ENCODE results near the gene GRIN3A. TPM values are rescaled to one million over a fixed set of nuclear protein-coding genes. Genes with fewer than 3 reads are reported as not detected.
"Not testable (repeated sequence)": the region's sequence is repeated elsewhere in the genome, so short reads cannot be mapped to it uniquely, and the experiment has no call there.

The GRIN3A gene
- total RNA-seq, 1 donor from 2014 or later = 0.08 TPM

DNA sequence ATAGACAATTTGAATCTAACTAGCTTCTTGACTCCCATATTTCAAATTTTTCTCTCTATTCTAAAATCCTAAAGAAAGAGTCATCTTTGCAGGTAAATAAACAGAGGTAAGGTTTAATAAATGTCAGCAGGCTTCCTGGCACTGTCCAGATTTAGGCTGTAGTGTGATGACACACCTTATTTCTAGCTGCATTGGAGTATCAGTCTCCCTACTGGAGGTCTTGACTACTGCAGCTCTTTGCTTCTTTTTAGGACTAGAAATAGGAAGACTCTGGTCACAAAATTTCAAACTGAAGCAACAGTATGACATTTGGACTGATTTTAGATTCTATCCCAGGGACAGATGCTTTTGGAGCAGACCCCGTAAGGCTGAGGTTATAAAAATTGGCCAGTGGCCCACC is 103.0 kb downstream of the GRIN3A start:
- ATAC-seq (no peak), DNase-seq (ENCODE audit: low spot score) (no peak)

DNA sequence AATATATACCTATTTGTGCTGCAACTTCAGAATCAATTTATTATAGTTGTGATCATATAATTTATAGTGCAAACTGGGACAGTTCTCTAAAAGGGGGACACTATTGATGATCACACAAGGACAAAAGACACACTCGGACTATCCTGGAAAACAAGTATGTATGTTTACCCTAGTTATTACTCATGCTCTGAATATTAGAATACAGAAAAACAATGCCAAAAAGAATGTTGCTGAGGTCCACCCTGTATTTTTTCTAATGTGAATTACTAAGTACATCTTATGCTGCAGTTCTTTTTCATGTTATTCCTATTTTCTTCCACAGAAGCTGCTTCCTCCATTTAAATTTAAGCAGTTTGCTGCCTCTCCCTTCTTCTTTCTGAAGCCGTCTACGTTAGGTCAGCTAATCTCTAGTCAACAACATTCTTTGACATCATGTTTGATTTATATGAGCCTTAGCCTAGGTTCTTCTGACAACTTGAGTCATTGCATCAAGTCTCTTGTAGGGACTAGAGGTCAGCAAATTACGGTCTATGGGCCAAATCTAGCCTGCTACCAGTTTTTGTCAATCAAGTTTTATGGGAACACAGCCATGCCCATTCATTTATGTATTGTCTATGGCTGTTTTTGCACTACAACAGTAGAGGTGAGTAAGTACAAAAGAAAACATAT is 103.6 kb downstream of the GRIN3A start:
- DNase-seq (ENCODE audit: low spot score) = no peak

DNA sequence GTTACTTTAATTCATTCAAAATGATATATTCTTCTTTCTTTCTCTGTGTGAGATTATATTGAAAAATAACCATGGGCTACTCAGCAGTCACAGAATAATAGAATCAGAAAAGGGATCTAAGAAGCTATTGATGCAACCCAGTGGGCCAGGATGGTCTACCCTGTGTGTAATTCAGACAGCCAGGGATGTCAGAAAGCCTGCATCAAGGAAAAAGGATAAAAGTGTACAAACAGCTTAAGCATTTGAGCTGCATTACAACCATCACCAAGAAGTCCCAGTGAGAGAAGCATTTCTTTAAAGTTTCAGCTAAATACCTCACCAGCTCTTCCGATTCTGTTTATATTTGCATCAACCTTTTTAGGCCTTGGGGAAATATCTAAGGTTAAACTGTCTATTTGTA is 105.8 kb downstream of the GRIN3A start:
- no peak for ATAC-seq
- DNase-seq (ENCODE audit: low spot score) = no peak

More for the DNA sequence above, 103.6 kb downstream of the GRIN3A start:
- ATAC-seq = no peak

DNA sequence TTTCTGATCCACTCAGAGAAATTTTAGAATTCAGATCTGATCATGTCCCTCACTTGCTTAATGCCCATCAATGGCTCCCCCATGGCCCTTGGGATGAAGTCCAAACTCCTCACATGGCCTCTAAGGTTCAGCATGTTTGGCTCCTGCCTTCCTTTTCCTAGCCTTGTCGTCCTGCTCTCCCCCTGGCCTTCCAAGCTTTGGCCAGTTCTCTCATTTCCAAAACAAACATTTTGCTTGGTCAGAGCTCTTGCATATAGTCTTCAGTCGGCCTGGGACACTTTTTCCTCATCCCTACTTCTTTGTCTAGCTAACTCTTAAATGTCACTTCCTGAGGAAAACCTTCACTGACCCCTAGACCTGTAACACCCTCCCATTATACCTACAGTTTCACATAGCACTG is 106.6 kb downstream of the GRIN3A start:
- peak; percentile 80 for ATAC-seq

DNA sequence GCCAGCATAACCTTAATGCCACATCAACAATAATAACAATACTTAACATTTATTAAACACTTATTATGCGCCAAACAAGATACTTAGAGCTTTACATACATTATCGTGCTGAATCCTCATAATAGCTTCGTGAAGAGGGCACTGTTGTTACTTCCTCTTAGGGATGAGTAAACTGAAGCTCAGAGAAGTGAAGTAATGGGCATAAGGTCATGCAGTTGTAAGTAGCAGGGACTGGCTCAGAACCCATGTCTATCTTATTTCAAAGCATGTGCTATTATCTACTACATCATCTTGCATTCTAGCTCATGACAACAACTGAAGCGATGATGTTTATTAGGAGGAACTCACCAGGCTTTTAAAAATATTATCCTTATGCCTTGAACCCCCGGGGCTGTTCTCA is 108.8 kb downstream of the GRIN3A start:
- DNase-seq (ENCODE audit: low spot score) = no peak
- no peak for ATAC-seq

More for the DNA sequence above, 106.6 kb downstream of the GRIN3A start:
- no peak for DNase-seq (ENCODE audit: low spot score)

DNA sequence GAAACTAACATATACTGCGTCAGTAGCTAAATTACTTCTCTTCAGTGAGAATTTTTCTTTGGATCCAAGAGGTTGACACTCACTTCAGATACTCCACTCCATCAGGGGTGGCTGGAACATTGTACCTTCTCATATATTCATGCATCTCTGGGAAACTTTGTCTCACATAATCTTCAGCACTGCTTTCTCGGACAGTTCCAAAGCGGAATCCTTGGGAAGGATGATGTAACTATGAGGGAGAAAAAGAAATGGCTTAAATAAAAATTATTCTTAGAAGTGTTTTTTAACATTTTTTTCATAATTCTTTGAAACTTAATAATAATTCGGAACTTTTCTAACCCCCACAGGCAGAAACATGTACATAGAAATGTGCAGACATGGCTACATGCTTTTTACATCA is 110.3 kb downstream of the GRIN3A start:
- ATAC-seq = no peak
- DNase-seq (ENCODE audit: low spot score) = no peak

DNA sequence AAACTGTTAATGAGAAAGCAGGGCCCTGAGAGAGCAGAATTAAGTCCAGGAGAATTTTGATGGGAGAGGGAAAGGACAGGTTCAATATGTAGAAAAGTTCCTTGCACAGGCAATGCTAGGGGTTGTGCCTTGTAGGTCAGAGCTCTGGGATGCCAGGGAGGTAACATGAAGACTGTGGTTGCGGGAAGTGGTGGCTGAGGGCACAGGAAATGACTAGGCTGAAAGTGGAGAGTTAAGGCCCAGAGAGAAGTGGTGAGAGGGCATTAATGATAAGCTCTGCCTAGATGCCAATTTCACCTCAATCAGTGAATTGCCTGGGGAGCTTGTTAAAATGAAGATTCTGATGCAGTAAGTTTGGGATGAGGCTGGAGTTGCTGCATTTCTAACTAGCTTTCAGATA is 112.2 kb downstream of the GRIN3A start:
- ATAC-seq (no peak), DNase-seq (ENCODE audit: low spot score) (no peak)

DNA sequence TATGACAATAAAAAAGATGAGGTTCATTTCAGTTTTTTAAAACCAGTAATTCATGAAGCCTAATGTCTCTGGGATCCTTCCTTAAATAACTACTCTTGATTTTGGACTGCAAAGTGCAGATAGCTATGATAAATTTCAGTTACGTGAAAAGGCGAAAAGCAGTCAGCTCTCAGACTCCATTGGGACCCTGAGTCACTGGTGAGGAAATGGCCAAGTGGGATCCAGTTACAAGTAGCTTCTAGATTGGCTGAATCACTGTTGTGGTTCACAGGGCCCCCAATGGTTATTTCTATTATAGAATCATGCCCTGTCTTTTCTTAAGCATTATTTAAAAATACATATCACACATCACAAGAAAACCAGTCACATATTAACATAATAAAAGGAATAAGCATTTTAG is 112.6 kb downstream of the GRIN3A start:
- ATAC-seq = no peak
- DNase-seq (ENCODE audit: low spot score) = no peak

DNA sequence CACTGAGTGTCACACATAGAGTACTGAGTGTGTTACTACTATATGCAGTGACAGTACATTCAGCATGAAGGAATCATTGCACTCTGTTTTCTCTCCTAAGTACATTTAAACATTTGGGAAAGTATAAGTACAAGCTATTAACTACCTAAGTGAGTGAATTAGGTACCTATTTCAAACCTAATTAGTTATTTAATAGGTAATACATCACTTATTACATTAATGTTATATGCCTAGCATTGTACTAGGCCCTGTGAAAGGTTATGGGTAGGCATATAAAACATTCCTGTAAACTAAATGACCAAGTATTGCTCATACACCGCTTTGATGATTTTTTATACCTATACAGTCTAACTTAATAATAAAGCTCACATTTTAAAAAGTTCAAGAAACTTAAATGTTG is 118.0 kb downstream of the GRIN3A start:
- DNase-seq (ENCODE audit: low spot score) = no peak
- ATAC-seq = no peak

DNA sequence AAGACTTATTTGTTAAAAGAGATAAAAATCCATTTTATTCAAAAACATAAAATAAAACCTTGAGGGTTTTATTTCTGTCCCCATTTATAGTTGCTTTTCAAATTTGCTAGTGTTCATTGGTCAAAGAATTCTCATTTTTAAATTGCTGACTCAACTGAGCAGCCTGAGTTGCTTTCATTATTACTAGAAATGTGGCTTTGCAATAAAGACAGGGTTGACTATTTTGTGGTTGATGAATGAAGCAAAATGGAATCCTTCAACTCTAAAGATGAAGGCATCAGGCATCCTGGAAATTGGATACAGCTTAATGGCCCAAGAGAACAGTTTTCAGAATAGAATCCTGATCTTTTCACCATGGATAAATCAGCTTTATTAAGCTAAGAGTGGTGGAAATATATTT is 119.7 kb downstream of the GRIN3A start:
- DNase-seq (ENCODE audit: low spot score) (no peak), ATAC-seq (no peak)

DNA sequence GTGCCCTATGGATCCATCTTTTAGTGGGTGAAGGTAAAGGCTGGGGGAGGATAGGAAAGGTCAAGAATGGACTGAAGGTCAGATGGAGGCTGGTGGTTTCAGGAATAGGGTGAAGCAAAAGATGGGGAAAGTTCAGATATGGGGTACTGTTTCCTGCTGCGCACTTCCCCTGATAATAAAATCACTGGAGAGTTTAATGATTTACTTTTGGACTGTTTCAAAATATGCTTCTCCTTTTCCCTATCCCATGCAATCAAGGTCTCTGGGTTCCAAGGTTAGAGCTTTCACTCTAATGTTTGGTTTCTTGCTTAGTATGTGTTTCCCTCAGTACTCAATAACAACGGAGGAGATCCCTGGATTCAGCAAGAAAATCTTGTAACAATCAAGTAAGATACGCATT is 132.9 kb downstream of the GRIN3A start:
- ATAC-seq (peak; percentile 80), DNase-seq (ENCODE audit: low spot score) (no peak)

DNA sequence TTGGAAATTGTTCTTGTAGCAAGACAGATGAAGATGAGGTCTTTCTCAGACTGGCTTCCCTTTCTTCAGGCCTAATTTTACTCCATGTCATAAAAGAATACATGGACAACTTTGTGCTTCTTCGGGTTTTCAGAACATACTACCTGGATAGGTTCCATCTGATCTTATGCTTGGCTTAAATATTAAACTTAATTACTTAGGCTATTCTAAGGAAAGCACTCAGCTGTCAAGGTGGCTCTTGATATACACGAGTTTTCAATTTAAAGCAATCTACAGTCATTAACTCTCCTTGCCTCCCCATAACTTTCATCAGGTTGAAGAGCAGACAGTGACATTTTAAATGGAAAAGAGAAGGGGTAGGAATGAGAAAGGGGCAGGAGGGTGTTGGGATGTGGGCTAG is 134.2 kb downstream of the GRIN3A start:
- no peak for ATAC-seq

DNA sequence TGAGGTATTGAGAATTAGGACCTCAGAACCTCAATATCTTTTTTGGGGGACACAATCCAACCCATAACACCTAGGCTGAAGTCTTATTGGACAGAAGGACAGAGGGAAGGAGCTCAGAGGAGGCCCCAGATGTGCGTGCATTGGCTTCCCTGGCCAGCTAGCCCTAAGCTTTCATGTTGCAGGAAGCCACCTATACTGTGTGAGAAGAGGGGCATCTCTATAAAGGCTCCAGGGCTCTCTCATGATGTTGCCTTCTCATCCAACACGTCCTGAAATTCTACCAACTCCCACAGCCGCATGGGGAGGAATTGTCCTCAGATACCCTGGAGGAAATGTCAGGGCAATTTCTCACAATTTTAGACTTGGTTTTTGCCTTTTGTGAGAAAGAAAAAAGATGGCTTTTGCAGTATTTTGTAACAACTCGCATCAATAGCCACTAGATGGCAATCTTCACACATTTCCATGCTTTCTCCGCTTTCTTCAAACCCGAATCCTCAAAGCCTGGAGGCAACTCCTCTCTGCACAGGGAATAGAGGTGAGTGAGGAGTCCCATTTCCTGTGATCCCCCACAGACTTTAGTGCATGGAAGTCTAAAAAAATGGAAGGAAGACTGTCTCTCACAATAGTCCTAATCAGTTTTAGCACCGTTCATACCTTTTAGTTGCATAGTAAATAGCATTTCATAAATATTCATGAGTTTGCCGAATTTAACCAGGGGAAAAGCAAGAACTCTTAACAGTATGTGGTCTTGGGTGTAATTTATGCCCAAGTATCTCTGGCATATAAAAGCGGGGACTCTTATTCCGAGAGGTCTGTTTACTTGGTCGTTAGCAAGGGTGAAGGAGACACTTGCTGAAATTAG is 136.3 kb downstream of the GRIN3A start:
- DNase-seq (ENCODE audit: low spot score) (no peak), ATAC-seq (peak; percentile 83)

More for the DNA sequence above, 134.2 kb downstream of the GRIN3A start:
- no peak for DNase-seq (ENCODE audit: low spot score)

DNA sequence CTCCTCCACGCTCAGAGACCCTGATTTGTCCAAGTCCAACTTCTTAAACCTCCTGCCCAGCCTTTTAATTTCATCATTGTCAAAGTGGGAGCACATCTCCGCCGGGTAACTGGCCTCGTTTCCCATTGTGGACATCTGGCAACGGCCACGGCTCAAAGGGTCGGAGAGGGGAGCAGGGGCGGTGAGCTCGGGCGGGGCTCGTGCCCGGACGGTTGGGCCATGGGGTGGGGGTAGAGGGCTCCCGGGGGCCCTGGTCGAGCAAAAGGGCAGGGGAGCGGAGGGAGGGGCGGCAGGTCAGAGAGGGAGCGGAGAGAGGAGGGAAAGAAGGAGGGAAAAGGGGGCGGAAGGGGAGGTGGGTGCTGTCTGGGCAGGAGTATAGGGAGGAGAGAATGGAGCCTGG is 143.7 kb downstream of the GRIN3A start, which contains the start of gene PPP3R2:
Gene PPP3R2, minus strand, starts transcription at position 174 of the 400 bp plus-strand sequence. Its CDS starts 48 bp downstream, at position 126.
- ATAC-seq (no peak), DNase-seq (ENCODE audit: low spot score) (no peak)

DNA sequence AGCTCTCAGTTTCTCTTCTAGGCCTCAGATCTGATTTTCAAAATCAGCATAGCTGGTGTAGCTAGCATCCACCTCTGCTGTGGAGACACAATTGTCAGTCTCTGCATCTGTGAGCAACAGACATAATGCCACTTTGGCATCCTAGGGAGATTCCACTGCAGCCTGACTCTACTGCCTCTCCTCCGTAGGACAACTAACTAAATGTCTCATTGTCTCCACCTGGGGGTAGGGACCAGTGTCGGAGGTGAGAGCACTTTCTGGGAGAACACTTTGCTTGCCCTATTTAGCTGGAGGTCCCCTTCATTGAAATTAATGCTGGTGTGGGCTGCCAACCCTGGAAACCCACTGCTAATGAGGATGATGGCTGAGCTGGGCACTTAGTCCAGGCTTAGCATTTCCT is 145.1 kb downstream of the GRIN3A start:
- DNase-seq (ENCODE audit: low spot score) (no peak), ATAC-seq (no peak)

DNA sequence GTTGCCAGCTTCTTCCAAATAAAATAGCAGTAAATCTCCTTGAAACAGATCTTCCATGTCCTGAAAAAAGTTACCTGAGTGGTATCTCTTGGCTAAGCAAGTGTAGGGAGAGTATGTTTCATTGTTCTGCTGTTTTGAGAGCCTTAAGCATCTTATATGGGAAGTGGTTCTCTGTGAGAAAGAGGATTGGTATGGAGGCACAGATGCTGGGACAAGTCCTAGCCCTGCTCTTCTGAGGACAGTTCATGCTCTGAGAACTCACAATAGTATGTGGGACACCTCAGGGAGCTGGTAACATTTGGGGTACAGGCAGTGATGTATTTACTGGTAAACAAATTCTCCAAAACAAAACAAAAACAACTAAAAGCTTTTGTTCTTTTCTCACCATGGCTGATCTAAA is 145.7 kb downstream of the GRIN3A start:
- no peak for DNase-seq (ENCODE audit: low spot score)
- ATAC-seq = no peak

DNA sequence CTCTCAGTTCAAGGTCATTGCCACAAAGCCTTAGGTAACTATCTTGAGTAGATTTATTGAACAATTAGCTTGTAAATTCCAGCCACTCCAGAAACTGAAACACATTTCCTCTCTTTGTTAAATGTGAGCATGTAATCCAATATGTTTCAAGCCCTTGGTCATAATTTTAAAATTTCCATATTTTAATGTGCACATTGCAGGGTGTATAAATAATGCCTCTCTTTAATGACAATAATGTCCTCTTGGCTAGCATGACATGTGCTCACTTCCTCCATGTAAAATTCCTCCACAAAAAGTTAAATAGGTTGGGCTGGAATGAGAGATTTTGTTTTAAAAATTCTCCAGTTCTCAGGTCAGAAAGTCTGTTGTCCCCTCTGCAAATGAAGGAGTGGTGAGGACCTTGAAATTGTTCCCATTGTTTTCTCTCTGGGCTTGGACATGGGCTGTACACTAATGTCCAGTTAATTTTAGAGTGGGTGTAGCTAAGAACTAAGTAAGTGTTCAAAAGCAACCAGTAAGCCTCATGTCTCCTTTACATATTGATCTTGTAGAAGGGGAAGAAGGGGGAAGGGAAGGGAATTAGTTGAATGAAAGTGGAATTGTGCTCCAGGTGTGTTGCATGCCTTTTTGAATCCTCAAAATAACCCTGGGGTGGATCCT is 146.5 kb downstream of the GRIN3A start:
- ATAC-seq (no peak), DNase-seq (ENCODE audit: low spot score) (no peak)

DNA sequence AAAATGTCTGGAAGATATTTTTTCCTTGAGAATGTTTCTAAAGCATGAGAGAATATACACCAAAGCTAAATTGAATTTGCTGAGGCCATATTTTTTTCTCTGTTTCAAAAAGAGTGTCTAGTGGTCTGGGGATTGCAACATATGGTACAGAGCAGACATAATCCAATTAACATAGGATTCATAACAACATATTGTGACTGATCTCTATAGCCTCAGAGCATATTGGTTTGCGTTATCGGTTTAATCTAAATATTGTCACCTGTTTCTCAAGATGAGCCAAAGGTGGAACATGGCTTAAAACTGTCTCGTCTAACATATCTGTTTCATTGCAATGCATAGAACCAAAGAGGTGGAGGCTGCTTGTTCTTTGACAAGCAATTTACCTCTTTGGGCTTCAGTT is 147.5 kb downstream of the GRIN3A start:
- no peak for DNase-seq (ENCODE audit: low spot score)

DNA sequence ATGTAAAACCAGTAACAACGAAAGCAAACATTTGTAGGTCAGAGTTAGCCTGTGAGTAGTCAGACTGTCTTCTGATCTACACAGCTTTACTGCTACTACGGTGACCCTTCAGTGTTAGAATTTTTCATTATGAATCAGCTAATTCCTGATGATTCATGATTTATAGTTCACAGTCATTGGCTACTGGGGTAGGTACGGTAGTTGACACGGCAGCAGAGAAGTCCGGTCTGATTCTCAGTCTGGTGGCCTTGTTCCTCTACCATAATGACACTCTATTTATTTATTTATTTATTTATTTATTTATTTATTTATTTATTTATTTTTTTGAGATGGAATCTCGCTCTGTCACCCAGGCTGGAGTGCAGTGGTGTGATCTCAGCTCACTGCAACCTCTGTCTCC is 148.4 kb downstream of the GRIN3A start:
- not testable (repeated sequence) for DNase-seq (ENCODE audit: low spot score); ATAC-seq

More for the DNA sequence above, 147.5 kb downstream of the GRIN3A start:
- no peak for ATAC-seq

DNA sequence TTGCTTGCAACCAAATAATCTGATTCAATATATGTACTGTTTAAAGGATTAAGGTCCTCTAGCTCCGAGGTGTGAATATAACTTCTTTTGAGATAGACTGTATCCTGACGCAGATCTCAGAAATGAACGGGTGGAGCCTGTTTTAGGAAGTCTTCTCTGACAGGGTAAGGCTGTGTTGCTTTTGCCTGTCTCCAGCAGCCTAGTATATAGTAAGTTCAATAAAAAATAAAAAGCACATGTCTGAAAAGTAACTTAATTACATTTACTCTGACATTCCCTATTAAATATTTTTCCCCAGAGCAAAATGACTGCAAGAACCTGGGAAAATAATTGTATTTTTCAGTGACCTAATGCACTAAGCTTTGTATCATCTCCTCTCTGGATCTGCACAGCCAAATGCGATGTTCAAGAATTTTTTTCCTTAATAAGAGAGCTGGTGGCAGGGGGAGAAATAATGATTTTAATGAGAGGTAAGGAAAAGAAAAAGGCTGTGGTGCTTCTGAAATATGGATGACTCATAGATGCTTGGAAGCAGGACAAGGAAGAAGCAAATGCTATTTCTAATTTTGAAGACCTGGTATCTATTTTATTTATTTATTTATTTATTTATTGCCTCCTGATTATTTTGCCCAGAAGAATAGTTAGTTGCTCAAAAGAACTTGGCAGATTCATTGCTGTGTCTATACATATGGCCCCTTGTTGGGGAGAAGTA is 151.0 kb downstream of the GRIN3A start:
- ATAC-seq (no peak), DNase-seq (ENCODE audit: low spot score) (no peak)

DNA sequence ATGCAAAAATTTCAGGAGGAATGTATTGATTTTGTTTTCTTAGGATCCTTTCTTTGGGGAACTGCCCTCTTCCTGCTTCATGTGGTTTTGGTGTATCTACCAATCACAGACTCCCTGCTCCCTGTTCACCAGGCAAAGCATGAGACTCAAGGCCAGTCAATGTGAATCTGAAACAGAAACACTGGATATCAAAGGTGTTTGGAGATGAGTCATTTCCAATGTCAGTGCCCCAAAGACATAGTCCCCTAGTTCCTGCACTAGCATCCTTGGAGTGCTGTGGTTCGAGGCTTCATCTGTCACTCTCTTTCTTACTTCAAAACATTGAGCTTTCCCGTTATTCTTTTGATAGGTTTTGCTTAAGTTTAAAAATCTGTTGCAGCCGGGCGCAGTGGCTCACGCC is 151.8 kb downstream of the GRIN3A start:
- ATAC-seq = no peak
- DNase-seq (ENCODE audit: low spot score) = no peak
